ENCODE data around the gene PLAAT1. TPM values are rescaled to one million over a fixed set of nuclear protein-coding genes. Genes with fewer than 3 reads are reported as not detected.

The PLAAT1 gene
- total RNA-seq, 1 experiment from 2014 or later = 1.0 TPM

DNA sequence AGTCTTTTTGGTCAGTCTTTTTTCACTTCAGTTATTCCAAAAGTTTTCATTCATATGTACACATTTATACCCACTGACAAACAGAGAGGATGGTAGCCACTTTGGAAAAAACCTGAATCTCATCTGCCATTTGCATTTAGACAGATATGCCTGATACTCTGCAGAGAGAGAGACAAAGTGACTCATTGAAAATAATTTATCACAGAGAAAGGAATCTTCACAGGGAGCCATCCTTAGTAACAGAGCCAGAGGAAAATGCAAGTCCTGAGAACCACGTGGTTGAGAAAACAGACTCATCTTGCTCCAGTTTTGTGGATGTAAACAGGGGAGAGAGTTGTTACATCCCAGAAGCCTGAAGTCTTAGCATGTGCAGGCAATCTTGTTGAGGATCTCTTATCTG is 28.2 kb upstream of the PLAAT1 start:
- no peak for DNase-seq (ENCODE audit: unreplicated experiment)
- no peak overlapping the region for H3K4me3 Mint-ChIP-seq (ENCODE audit: unreplicated experiment)
- TF ChIP-seq, protein P1, sequence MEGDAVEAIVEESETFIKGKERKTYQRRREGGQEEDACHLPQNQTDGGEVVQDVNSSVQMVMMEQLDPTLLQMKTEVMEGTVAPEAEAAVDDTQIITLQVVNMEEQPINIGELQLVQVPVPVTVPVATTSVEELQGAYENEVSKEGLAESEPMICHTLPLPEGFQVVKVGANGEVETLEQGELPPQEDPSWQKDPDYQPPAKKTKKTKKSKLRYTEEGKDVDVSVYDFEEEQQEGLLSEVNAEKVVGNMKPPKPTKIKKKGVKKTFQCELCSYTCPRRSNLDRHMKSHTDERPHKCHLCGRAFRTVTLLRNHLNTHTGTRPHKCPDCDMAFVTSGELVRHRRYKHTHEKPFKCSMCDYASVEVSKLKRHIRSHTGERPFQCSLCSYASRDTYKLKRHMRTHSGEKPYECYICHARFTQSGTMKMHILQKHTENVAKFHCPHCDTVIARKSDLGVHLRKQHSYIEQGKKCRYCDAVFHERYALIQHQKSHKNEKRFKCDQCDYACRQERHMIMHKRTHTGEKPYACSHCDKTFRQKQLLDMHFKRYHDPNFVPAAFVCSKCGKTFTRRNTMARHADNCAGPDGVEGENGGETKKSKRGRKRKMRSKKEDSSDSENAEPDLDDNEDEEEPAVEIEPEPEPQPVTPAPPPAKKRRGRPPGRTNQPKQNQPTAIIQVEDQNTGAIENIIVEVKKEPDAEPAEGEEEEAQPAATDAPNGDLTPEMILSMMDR (IDR thresholded peaks at IDR 0.05; ENCODE audit: unreplicated experiment) = no peak
- H3K4me1 Mint-ChIP-seq (ENCODE audit: insufficient read depth, unreplicated experiment) = peaks cover 1% of the 10 kb centered on the region
- H3K27me3 Mint-ChIP-seq (ENCODE audit: insufficient read depth, unreplicated experiment) = peaks cover 39% of the 10 kb centered on the region
- no TSS peak for BruUV-seq (replicated peaks)
- CTCF ChIA-PET = no interaction called here
- intact Hi-C loops (cut with micrococcal nuclease) = no loop called here
- no peaks in the 10 kb centered on the region for H3K9me3 Mint-ChIP-seq (ENCODE audit: unreplicated experiment)
- no peaks in the 10 kb centered on the region for H3K36me3 Mint-ChIP-seq (ENCODE audit: insufficient read depth, unreplicated experiment)
- no peak overlapping the region for H3K27ac Mint-ChIP-seq (ENCODE audit: low read depth, unreplicated experiment)
- POLR2A ChIA-PET = no interaction called here

- Mint-ChIP-seq H3K4me3 (ENCODE audit: unreplicated experiment) (no peak overlapping the region), H3K27me3 (ENCODE audit: insufficient read depth, unreplicated experiment) (peaks cover 54% of the 10 kb centered on the region), H3K9me3 (ENCODE audit: unreplicated experiment) (no peaks in the 10 kb centered on the region), H3K36me3 (ENCODE audit: insufficient read depth, unreplicated experiment) (no peaks in the 10 kb centered on the region), H3K4me1 (ENCODE audit: insufficient read depth, unreplicated experiment) (no peaks in the 10 kb centered on the region), H3K27ac (ENCODE audit: low read depth, unreplicated experiment) (no peak overlapping the region)
- CTCF ChIA-PET = interaction anchor here (1.2 kb wide), 1 partner anchor 20 kb away, joined by 5 read pairs; no protein-coding TSS in a partner anchor
- intact Hi-C loops (cut with micrococcal nuclease) = no loop called here
- TF ChIP-seq, protein P1 (IDR thresholded peaks at IDR 0.05; ENCODE audit: unreplicated experiment) = no peak
- peak; percentile 44 for DNase-seq (ENCODE audit: unreplicated experiment)
- POLR2A ChIA-PET = no interaction called here
- no TSS peak for BruUV-seq (replicated peaks)
These were observed 26.6 kb upstream of the PLAAT1 start for GRCh38 chr3:193214445-193214844.

DNA sequence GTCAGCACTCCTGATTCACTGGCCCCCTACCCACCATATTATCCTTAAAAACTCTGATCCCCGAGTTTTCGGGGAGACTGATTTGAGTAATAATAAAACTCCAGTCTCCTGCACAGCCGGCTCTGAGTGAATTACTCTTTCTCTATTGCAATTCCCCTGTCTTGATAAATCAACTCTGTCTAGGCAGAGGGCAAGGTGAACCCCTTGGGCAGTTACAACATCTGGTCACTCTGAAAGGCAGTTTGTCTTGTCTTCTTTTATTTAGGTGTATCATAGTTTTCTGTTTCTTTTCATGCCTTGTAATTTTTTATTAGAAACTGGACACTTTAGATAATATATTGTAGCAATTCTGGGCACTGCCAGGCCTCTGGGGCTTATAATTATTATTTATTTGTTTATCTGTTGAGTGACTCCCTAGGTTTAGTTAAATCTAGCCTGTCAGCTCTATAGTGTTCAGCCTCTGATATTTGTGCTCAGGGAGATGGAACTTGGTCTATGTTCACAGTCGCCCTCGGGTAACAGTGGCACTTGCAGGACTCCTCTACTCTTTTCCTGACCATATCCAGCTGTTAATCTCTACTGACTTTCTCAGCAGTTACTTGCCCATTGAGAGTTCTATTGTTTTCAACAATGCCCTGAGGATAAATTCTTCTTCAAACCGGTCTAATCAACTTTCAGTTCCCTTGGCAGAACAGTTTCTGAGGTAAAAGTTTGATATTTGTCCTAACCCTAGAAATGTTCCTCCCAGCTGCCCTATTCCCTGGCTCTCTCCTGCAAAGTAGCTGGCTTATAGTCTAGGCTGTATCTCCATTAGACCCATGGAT is 15.5 kb upstream of the PLAAT1 start:
- TF ChIP-seq, protein P1 (IDR thresholded peaks at IDR 0.05; ENCODE audit: unreplicated experiment) = no peak
- Mint-ChIP-seq H3K4me1 (ENCODE audit: insufficient read depth, unreplicated experiment) (no peaks in the 10 kb centered on the region), H3K9me3 (ENCODE audit: unreplicated experiment) (no peaks in the 10 kb centered on the region), H3K4me3 (ENCODE audit: unreplicated experiment) (no peak overlapping the region), H3K27me3 (ENCODE audit: insufficient read depth, unreplicated experiment) (peaks cover 47% of the 10 kb centered on the region), H3K36me3 (ENCODE audit: insufficient read depth, unreplicated experiment) (no peaks in the 10 kb centered on the region), H3K27ac (ENCODE audit: low read depth, unreplicated experiment) (no peak overlapping the region)
- intact Hi-C loops (cut with micrococcal nuclease) = no loop called here
- ChIA-PET POLR2A (interaction anchor here (0.5 to 1.3 kb wide), 2 partner anchors 49 to 50 kb away, joined by 3 read pairs; no protein-coding TSS in a partner anchor), CTCF (interaction anchor here (1.2 to 1.4 kb wide), 2 partner anchors 21 to 413 kb away, joined by 3 to 5 read pairs; no protein-coding TSS in a partner anchor)
- no peak for DNase-seq (ENCODE audit: unreplicated experiment)
- no TSS peak for BruUV-seq (replicated peaks)

GRCh38 chr3:193228206-193228605 is 12.8 kb upstream of the PLAAT1 start:
- TF ChIP-seq, protein P1 (IDR thresholded peaks at IDR 0.05; ENCODE audit: unreplicated experiment) = no peak
- POLR2A ChIA-PET = no interaction called here
- BruUV-seq (replicated peaks) = no TSS peak
- peaks cover 31% of the 10 kb centered on the region for H3K27me3 Mint-ChIP-seq (ENCODE audit: insufficient read depth, unreplicated experiment)
- CTCF ChIA-PET = interaction anchor here (0.9 kb wide), 1 partner anchor 224 kb away, joined by 4 read pairs; no protein-coding TSS in a partner anchor
- no peak overlapping the region for H3K27ac Mint-ChIP-seq (ENCODE audit: low read depth, unreplicated experiment)
- no peaks in the 10 kb centered on the region for H3K4me1 Mint-ChIP-seq (ENCODE audit: insufficient read depth, unreplicated experiment)
- no peak overlapping the region for H3K4me3 Mint-ChIP-seq (ENCODE audit: unreplicated experiment)
- no peak for DNase-seq (ENCODE audit: unreplicated experiment)
- no peaks in the 10 kb centered on the region for H3K9me3 Mint-ChIP-seq (ENCODE audit: unreplicated experiment)
- intact Hi-C loops (cut with micrococcal nuclease) = no loop called here
- no peaks in the 10 kb centered on the region for H3K36me3 Mint-ChIP-seq (ENCODE audit: insufficient read depth, unreplicated experiment)

Data from MCF 10A (cell line).